ENCODE measurements around the gene GHRH.

GHRH gene

DNA sequence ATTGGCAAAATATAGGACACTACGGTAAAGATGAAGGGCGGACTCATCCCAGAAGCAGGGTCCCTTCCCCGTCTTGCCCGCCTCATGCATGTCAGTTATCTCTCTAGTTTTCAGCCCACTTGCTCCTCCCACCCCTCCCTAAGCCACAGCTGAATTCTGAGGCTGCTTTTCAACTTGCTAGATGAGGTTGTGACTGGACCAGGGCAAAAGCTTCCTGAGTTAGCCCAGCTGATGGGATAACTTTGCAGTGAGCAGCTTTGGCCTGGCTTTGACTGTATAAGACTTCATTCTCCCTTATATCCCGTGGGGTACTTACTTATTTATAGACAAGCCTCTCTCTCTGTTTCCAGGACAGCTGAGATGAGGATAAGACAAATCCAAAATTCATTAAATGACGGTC lies 23.2 kb downstream of the GHRH start:
- H3K4me3 ChIP-seq (ENCODE audit: low read depth, low read length), result no peak overlapping the region
- TF ChIP-seq, protein P1, sequence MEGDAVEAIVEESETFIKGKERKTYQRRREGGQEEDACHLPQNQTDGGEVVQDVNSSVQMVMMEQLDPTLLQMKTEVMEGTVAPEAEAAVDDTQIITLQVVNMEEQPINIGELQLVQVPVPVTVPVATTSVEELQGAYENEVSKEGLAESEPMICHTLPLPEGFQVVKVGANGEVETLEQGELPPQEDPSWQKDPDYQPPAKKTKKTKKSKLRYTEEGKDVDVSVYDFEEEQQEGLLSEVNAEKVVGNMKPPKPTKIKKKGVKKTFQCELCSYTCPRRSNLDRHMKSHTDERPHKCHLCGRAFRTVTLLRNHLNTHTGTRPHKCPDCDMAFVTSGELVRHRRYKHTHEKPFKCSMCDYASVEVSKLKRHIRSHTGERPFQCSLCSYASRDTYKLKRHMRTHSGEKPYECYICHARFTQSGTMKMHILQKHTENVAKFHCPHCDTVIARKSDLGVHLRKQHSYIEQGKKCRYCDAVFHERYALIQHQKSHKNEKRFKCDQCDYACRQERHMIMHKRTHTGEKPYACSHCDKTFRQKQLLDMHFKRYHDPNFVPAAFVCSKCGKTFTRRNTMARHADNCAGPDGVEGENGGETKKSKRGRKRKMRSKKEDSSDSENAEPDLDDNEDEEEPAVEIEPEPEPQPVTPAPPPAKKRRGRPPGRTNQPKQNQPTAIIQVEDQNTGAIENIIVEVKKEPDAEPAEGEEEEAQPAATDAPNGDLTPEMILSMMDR (IDR thresholded peaks at IDR 0.05; ENCODE audit: low read depth, low read length), result no peak

DNA sequence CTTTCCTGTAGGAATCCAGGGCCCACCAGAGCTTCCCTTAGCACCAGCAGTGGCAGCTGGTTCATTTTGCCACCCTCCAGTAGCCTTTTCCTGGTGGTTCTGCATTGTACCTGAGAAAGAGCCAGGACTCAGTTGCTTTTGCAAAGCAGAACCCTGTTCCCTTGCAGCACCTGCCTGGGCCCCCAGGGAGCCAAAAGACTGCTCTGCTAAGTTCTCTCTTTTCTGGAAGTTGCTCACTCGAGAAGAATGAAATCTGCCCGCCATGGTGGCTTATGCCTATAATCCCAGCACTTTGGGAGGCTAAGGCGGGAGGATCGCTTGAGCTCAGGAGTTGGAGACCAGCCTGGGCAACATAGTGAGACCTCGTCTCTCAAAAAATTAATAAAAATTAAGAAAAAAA lies 24.0 kb downstream of the GHRH start:
- no peak overlapping the region for H3K4me3 ChIP-seq (ENCODE audit: low read depth, low read length)
- TF ChIP-seq, protein P1 (IDR thresholded peaks at IDR 0.05; ENCODE audit: low read depth, low read length), result no peak

DNA sequence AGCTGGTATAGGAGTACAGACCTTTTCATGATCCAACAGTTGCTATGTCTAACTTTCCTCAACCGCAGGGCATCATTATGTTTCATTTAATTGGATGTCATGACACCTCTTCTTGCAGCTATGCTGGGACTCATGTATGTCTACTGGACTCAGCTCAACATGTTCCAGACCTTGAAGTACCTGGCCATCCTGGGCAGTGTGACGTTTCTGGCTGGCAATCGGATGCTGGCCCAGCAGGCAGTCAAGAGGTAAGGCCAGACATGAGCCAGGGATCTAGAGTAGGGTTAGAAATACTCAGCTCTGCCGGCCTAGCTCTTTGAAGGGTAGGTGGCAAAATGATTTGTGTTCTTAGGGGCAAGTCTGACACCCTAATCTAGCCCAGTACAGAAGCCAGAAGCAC lies 25.2 kb downstream of the GHRH start:
- no peak overlapping the region for H3K4me3 ChIP-seq (ENCODE audit: low read depth, low read length)
- TF ChIP-seq, protein P1 (IDR thresholded peaks at IDR 0.05; ENCODE audit: low read depth, low read length), result no peak

DNA sequence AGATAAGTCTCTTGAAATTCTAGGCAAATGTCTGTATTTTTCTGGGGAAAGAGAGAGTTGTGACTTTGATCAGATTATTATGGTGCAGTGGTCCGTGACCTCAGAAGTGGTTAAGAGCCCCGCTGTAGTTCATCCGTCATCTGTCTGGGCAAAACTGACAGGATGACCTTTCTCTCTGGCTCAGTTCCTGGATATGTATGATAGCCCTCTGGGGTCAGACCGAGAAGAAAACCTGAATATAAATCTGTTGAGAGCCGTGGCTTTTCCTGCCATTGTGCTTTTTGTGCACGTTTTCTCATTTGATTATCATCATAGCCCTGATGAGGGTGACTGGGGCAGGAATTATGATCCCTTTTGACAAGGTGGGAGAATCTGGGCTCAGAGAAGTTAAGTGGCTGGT lies 26.5 kb downstream of the GHRH start:
- TF ChIP-seq, protein P1 (IDR thresholded peaks at IDR 0.05; ENCODE audit: low read depth, low read length), result no peak
- no peak overlapping the region for H3K4me3 ChIP-seq (ENCODE audit: low read depth, low read length)

DNA sequence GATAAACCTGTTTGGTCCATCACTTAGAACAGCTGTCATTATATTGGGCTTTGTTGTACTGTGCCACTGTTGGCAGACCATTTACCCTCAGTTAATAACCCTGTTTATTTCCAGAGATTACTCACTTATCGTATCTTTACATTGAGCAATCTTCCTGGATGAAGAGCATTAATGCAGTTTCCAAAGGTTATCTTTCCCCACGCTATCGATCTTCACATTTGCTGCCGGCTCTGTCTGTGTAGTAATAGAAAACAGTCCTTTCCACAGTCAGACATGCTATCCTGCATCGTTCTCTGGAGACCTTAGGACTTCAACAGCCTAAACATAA lies 27.4 kb downstream of the GHRH start:
- no peak overlapping the region for H3K4me3 ChIP-seq (ENCODE audit: low read depth, low read length)
- TF ChIP-seq, protein P1 (IDR thresholded peaks at IDR 0.05; ENCODE audit: low read depth, low read length), result no peak

DNA sequence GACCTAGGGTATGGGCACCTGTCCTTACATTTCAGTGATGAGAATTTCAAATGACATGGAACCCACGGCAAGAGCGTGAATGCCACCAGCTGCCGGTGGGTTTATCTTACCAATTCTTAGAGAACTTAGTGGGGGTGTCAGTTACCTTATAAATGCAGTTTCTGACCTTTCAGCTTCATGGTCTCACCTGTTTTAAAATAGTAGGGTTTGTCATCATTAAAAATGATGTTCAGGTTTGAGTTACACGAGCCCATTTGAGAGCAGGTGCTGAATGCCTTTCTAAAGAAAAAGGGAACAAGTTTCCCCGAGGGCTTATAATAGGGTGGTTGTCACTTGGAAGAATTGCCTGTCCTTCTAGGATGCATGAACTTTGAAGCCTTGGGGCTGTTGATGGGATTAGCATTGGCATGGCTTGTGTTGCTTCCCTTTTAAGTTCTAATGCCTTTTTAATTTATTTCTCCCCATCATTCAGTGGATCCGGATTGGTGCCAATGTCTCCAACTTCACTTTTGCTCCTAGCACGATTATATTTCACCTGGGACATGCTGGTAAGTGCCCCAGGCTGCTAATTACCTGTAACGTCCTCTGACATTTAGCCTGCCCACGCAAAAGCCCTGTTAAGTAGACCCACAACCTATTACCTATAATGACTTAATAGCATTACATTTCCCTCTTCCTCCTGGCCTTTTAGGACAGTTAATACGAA lies 27.9 kb downstream of the GHRH start:
- TF ChIP-seq, protein P1 (IDR thresholded peaks at IDR 0.05; ENCODE audit: low read depth, low read length), result no peak
- no peak overlapping the region for H3K4me3 ChIP-seq (ENCODE audit: low read depth, low read length)

DNA sequence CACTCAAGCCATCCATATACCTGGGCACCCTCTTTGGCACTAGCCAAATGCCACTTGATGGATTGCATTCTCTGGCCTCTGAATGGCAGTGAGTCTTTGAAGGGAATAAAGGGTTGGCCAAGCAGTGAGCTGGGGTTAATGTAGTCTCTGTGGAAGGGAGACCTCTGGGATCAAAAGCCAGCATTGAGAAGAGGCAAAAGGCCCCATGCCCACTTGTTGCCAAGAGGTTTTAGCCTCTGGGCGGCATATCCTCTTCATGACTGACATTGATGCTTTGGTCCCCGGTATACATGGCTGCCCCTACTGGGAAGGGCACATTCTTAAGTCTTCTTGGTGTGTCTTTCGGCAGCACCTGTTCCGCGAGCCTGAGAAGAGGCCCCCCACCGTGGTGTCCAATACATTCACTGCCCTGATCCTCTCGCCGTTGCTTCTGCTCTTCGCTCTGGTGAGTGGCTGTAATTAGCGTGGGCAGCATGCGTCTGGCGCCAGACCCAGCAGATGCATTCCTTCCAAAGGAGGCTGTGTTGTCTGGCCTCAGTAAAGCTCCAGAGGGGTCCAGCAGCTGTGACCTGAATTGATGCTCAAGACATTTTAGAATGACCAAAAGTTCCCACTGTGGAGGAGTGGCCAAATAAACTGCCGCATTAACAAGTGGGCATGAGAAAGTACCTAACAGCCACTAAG lies 29.5 kb downstream of the GHRH start:
- H3K4me3 ChIP-seq (ENCODE audit: low read depth, low read length), result no peak overlapping the region
- TF ChIP-seq, protein P1 (IDR thresholded peaks at IDR 0.05; ENCODE audit: low read depth, low read length), result no peak

All from WI38 (cell line).